ENCODE results near the gene RCBTB1. TPM values are rescaled to one million over a fixed set of nuclear protein-coding genes. Genes with fewer than 3 reads are reported as not detected.

RCBTB1 gene
- total RNA-seq, 2 experiments from 2014 or later, result 15.1 to 31.1 TPM

DNA sequence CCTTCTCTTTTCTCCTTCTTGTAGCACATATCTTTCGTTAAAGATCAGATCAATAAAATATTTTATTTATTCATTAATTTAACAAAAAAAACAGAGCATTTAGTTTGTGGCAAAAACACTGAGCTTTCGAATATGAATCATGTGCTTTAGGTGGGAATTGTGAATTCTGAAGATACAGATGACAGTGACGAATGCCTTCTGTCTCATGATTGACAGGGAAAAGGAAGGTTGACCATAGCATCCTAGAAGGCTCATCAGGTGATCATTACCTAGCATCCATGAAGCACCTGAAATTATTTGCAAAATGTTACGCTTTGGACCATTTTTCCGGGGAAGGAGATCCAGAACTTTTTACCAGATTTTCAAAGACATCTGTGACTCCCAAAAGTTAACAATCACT lies 46.8 kb upstream of the RCBTB1 start:
- H3K4me2 ChIP-seq (ENCODE audit: low read length), result no peak overlapping the region
- no peak for TF ChIP-seq EZH2phosphoT487 (IDR thresholded peaks at IDR 0.05; ENCODE audit: borderline replicate concordance, low read depth, low read length)
- TF ChIP-seq, protein P1, sequence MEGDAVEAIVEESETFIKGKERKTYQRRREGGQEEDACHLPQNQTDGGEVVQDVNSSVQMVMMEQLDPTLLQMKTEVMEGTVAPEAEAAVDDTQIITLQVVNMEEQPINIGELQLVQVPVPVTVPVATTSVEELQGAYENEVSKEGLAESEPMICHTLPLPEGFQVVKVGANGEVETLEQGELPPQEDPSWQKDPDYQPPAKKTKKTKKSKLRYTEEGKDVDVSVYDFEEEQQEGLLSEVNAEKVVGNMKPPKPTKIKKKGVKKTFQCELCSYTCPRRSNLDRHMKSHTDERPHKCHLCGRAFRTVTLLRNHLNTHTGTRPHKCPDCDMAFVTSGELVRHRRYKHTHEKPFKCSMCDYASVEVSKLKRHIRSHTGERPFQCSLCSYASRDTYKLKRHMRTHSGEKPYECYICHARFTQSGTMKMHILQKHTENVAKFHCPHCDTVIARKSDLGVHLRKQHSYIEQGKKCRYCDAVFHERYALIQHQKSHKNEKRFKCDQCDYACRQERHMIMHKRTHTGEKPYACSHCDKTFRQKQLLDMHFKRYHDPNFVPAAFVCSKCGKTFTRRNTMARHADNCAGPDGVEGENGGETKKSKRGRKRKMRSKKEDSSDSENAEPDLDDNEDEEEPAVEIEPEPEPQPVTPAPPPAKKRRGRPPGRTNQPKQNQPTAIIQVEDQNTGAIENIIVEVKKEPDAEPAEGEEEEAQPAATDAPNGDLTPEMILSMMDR (conservative IDR thresholded peaks at IDR 0.05; ENCODE audit: low read length), result no peak

DNA sequence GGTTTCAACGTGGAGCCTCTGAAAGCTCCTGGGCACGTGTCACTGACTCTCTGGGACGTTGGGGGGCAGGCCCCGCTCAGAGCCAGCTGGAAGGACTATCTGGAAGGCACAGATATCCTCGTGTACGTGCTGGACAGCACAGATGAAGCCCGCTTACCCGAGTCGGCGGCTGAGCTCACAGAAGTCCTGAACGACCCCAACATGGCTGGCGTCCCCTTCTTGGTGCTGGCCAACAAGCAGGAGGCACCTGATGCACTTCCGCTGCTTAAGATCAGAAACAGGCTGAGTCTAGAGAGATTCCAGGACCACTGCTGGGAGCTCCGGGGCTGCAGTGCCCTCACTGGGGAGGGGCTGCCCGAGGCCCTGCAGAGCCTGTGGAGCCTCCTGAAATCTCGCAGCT lies 45.2 kb upstream of the RCBTB1 start:
- Histone ChIP-seq H4K20me1 (ENCODE audit: insufficient read depth, low read length) (no peaks in the 10 kb centered on the region), H3K4me1 (ENCODE audit: insufficient read depth, low read length, poor library complexity, severe bottlenecking) (peaks cover 31% of the 10 kb centered on the region), H3K27ac (ENCODE audit: low read depth, low read length, poor library complexity, severe bottlenecking) (no peak overlapping the region), H3K9me2 (ENCODE audit: insufficient read depth, low read length) (no peaks in the 10 kb centered on the region), H3K79me2 (ENCODE audit: insufficient read depth, low read depth, low read length) (peaks cover 31% of the 10 kb centered on the region), H3K4me3 (ENCODE audit: low read depth, low read length, poor library complexity, severe bottlenecking) (no peak overlapping the region), H3K9me3 (ENCODE audit: low read length) (no peaks in the 10 kb centered on the region), H2AFZ (ENCODE audit: low read length) (no peak overlapping the region), H3K36me3 (ENCODE audit: insufficient read depth, low read length) (peaks cover 42% of the 10 kb centered on the region), H3K4me2 (ENCODE audit: low read length) (peak overlapping the region; percentile 76)
- no peak for DNase-seq (ENCODE audit: low spot score)
- POLR2A ChIA-PET, result interaction anchor here (1.0 to 4.0 kb wide), 7 partner anchors 10 to 24 kb away, joined by 4 to 23 read pairs (median 7); no protein-coding TSS in a partner anchor
- TF ChIP-seq, protein P1 (conservative IDR thresholded peaks at IDR 0.05; ENCODE audit: low read length), result no peak
- TF ChIP-seq EZH2phosphoT487 (IDR thresholded peaks at IDR 0.05; ENCODE audit: borderline replicate concordance, low read depth, low read length), result no peak
- no TSS peak for BruUV-seq (replicated peaks)
- intact Hi-C loops (cut with micrococcal nuclease; ENCODE audit: unreplicated experiment), result no loop called here
- CTCF ChIA-PET (ENCODE audit: unreplicated experiment), result interaction anchor here (1.0 kb wide), 1 partner anchor 22 kb away, joined by 3 read pairs; no protein-coding TSS in a partner anchor

More for the DNA sequence above, 46.8 kb upstream of the RCBTB1 start:
- H3K27ac ChIP-seq (ENCODE audit: low read depth, low read length, poor library complexity, severe bottlenecking), result no peak overlapping the region
- peaks cover 49% of the 10 kb centered on the region for H3K36me3 ChIP-seq (ENCODE audit: insufficient read depth, low read length)
- DNase-seq (ENCODE audit: low spot score), result no peak
- H3K79me2 ChIP-seq (ENCODE audit: insufficient read depth, low read depth, low read length), result peaks cover 31% of the 10 kb centered on the region
- H4K20me1 ChIP-seq (ENCODE audit: insufficient read depth, low read length), result no peaks in the 10 kb centered on the region
- H3K4me1 ChIP-seq (ENCODE audit: insufficient read depth, low read length, poor library complexity, severe bottlenecking), result peaks cover 33% of the 10 kb centered on the region
- H3K9me2 ChIP-seq (ENCODE audit: insufficient read depth, low read length), result no peaks in the 10 kb centered on the region
- H3K9me3 ChIP-seq (ENCODE audit: low read length), result no peaks in the 10 kb centered on the region
- intact Hi-C loops (cut with micrococcal nuclease; ENCODE audit: unreplicated experiment), result no loop called here
- ChIA-PET CTCF (ENCODE audit: unreplicated experiment) (no interaction called here), POLR2A (no interaction called here)
- no TSS peak for BruUV-seq (replicated peaks)
- no peak overlapping the region for H3K4me3 ChIP-seq (ENCODE audit: low read depth, low read length, poor library complexity, severe bottlenecking)
- H2AFZ ChIP-seq (ENCODE audit: low read length), result no peak overlapping the region

DNA sequence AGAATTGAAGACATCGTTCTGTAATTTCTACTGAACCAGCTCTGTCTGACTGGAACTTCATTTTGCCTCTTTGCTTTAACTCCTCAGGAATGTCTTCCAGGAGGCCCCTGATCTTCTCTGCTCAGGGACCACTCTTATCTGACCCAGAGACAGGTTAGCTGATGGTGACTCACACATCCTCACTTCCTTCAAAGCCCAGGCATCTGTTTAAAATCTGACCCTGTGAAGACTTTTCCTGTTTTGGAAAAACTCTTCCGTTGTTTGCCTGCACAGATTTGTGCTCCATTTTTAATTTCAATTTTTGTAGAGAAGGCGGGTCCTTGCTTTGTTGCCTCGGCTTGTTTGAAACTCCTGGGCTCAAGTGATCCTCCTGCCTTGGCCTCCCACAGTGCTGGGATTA lies 44.6 kb upstream of the RCBTB1 start:
- POLR2A ChIA-PET, result interaction anchor here (0.9 to 4.0 kb wide), 10 partner anchors 9 to 211 kb away, joined by 3 to 23 read pairs (median 6); no protein-coding TSS in a partner anchor
- DNase-seq (ENCODE audit: low spot score), result peak; percentile 23

More for the DNA sequence above, 44.6 kb upstream of the RCBTB1 start:
- peaks cover 39% of the 10 kb centered on the region for H3K36me3 ChIP-seq (ENCODE audit: insufficient read depth, low read length)
- H4K20me1 ChIP-seq (ENCODE audit: insufficient read depth, low read length), result no peaks in the 10 kb centered on the region
- peak overlapping the region; percentile 76 for H3K4me2 ChIP-seq (ENCODE audit: low read length)
- no peaks in the 10 kb centered on the region for H3K9me2 ChIP-seq (ENCODE audit: insufficient read depth, low read length)
- intact Hi-C loops (cut with micrococcal nuclease; ENCODE audit: unreplicated experiment), result loop anchor here (2.0 to 10.0 kb wide), 3 partner anchors 163 to 1055 kb away; partner anchors contain the start of genes CAB39L, KPNA3 and SETDB2
- H3K27ac ChIP-seq (ENCODE audit: low read depth, low read length, poor library complexity, severe bottlenecking), result peak overlapping the region; percentile 72
- TF ChIP-seq, protein P1 (conservative IDR thresholded peaks at IDR 0.05; ENCODE audit: low read length), result no peak
- TF ChIP-seq EZH2phosphoT487 (IDR thresholded peaks at IDR 0.05; ENCODE audit: borderline replicate concordance, low read depth, low read length), result no peak
- CTCF ChIA-PET (ENCODE audit: unreplicated experiment), result no interaction called here
- H3K9me3 ChIP-seq (ENCODE audit: low read length), result no peaks in the 10 kb centered on the region
- H3K4me1 ChIP-seq (ENCODE audit: insufficient read depth, low read length, poor library complexity, severe bottlenecking), result peaks cover 25% of the 10 kb centered on the region
- H3K4me3 ChIP-seq (ENCODE audit: low read depth, low read length, poor library complexity, severe bottlenecking), result peak overlapping the region; percentile 90
- no TSS peak for BruUV-seq (replicated peaks)
- peaks cover 31% of the 10 kb centered on the region for H3K79me2 ChIP-seq (ENCODE audit: insufficient read depth, low read depth, low read length)
- no peak overlapping the region for H2AFZ ChIP-seq (ENCODE audit: low read length)
